Mucosa of descending colon (tissue), 3 donors: ENCODE measurements around the gene SLC35F2. TPM values are rescaled to one million over a fixed set of nuclear protein-coding genes. Genes with fewer than 3 reads are reported as not detected.
"Not testable (repeated sequence)": the region's sequence is repeated elsewhere in the genome, so short reads cannot be mapped to it uniquely, and the experiment has no call there.

ENCODE experiments used
- ATAC-seq: fragments of 200-7000 bp; cut with Tn5 transposase; one replicate; pipeline ENCODE4 v1.9.1; 2020; ENCODE audit warnings: mild to moderate bottlenecking, moderate library complexity
- DNase-seq, 3 donors: peaks; one replicate each; pipeline ENCODE4 v3.0.0-alpha.2; 2020
- H3K36me3 ChIP-seq: fragments of 200-600 bp; one replicate; pipeline ENCODE4 v1.8.0; 2021; ENCODE audit warnings: low read depth, mild to moderate bottlenecking
- H3K4me1 ChIP-seq: fragments of 200-600 bp; one replicate; pipeline ENCODE4 v1.8.0; 2021; ENCODE audit warnings: low read depth, mild to moderate bottlenecking
- H3K4me3 ChIP-seq: fragments of 200-600 bp; one replicate; pipeline ENCODE4 v1.8.0; 2021; ENCODE audit warnings: mild to moderate bottlenecking
- H3K9me3 ChIP-seq: fragments of 200-600 bp; one replicate; pipeline ENCODE4 v1.8.0; 2021; ENCODE audit warnings: mild to moderate bottlenecking
- intact Hi-C, 2 donors: fragments of 100-400 bp; cut with DNase I in 1 of 2; cut with micrococcal nuclease in 1 of 2; formaldehyde crosslinking; loops; one replicate each; pipeline versions ENCODE4 v1.11.0 to v1.11.1; 2022; cut with DNase I, micrococcal nuclease
- total RNA-seq, 3 donors: library from RNA; stranded (reverse); fragmentation: NEBNext Ultra II Directional in 2 of 3; extraction: Animal tissue kit (Norgen Biotek cat#: 25700) in 2 of 3; gene quantifications; one replicate each; pipeline versions ENCODE4 v1.2.1 to v1.2.4, GENCODE V29; 2021 to 2023
- TF ChIP-seq, protein P1 (sequence below): fragments of 200-600 bp; IDR thresholded peaks from one replicate; pipeline ENCODE4 v1.8.0; 2022; ENCODE audit warnings: antibody characterized with exemption, mild to moderate bottlenecking
- donor health status: DM: no; HTN: no; CAD: no; lungs with moderate emphysema.
- donor health status: DM: no; HTN: no; CAD: no.
- donor health status: DM: no; HTN: yes; CAD: no.

Gene SLC35F2
- total RNA-seq, 3 donors from 2014 or later, result 13.2 to 32.7 (median 31.6) TPM

DNA sequence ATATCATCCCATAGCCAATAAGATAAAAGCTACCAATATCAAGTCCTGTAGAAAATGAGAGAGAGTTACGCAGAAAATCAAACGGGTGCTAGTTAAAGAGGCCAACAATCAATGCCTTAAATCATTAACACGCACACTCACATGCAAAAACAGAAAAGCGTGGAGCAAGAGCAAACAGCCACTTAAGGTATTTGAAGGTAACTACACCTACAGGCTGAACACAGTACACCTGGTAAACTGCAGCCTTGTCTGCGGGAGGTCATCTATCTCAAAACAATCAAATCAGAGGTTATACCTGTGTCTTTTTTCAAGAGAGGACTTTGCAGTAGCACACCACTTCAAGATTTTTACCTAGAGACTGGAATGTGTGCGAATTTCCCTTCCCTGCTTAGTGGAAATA lies 23.6 kb downstream of the SLC35F2 start:
- DNase-seq (no peak), ATAC-seq (peak; percentile 55)
- Histone ChIP-seq H3K4me3 (no peak overlapping the region), H3K36me3 (no peaks in the 10 kb centered on the region), H3K9me3 (no peaks in the 10 kb centered on the region), H3K4me1 (peaks cover 12% of the 10 kb centered on the region)
- TF ChIP-seq, protein P1, sequence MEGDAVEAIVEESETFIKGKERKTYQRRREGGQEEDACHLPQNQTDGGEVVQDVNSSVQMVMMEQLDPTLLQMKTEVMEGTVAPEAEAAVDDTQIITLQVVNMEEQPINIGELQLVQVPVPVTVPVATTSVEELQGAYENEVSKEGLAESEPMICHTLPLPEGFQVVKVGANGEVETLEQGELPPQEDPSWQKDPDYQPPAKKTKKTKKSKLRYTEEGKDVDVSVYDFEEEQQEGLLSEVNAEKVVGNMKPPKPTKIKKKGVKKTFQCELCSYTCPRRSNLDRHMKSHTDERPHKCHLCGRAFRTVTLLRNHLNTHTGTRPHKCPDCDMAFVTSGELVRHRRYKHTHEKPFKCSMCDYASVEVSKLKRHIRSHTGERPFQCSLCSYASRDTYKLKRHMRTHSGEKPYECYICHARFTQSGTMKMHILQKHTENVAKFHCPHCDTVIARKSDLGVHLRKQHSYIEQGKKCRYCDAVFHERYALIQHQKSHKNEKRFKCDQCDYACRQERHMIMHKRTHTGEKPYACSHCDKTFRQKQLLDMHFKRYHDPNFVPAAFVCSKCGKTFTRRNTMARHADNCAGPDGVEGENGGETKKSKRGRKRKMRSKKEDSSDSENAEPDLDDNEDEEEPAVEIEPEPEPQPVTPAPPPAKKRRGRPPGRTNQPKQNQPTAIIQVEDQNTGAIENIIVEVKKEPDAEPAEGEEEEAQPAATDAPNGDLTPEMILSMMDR, result no peak
- intact Hi-C loops, result no loop called here

DNA sequence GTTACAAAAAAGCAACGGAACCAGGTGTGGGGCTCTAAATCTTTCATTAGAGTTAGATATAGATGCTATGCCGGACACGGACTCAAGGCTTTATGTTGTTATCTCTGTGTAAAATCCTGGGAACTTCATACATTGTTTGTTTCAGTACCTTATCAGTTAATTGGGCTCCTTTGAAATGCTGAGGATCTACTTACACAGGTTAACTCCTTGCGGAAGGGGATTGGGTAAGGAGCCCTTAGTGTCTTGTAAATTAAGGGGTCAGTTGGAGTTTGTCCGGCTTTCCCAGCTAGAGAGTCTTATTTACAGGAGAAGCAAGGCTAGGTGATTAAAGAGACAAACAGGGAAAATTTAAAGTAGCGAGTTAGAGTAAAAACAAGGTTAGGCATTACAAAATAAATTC lies 24.7 kb downstream of the SLC35F2 start:
- ATAC-seq, H3K9me3 ChIP-seq, intact Hi-C loops: not testable (repeated sequence)

DNA sequence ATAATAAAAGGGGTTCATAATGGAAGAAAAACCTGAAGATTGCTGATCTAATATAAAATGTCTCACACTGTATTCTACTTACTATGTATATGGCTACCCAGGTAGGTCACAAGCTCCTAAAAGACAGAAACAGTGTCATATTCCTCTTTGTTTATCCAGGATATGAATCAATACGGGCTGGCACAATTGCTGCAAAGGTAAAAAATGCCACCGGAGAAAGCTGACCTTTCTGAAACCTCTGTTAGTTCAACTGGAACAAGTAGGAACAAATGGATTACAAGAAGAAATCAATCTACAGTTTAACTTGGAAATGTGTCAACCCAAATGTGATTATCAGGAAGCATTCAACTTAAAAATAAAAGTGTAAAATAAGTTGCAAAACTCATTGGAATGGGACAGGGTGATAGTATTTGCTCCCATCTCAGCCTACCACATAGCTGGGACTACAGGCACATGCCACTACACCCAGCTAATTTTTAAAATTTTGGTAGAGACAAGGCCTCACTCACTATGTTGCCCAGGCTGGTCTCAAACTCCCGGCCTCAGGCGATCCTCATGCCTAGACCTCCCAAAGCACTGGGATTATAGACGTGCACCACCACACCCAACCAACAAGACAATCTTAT lies 27.6 kb downstream of the SLC35F2 start:
- intact Hi-C loops, result no loop called here
- TF ChIP-seq, protein P1, result no peak
- ATAC-seq, result peak; percentile 52
- H3K4me3 ChIP-seq, result no peak overlapping the region
- H3K36me3 ChIP-seq, result no peaks in the 10 kb centered on the region
- H3K9me3 ChIP-seq, result no peaks in the 10 kb centered on the region
- no peak for DNase-seq
- H3K4me1 ChIP-seq, result no peaks in the 10 kb centered on the region

More for the DNA sequence above, 24.7 kb downstream of the SLC35F2 start:
- not testable (repeated sequence) for H3K4me3 ChIP-seq, H3K4me1 ChIP-seq, H3K36me3 ChIP-seq, DNase-seq

DNA sequence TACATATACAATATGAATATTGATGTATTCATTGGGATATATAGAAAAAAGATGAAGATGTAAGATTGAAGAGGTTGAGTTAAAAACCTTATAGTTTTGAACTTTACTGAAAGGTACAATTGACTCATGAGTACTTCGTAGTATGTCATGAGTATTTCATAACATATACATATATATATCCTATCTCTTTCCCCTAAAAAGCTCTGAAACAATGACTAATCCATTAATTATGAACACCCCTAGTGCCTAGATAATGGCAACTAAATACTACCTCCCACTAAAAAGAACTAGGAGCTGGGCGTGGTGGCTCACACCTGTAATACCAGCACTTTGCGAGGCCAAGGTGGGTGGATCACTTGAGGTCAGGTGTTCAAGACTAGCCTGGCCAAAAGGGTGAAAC lies 31.5 kb downstream of the SLC35F2 start:
- Histone ChIP-seq H3K4me3 (no peak overlapping the region), H3K4me1 (peaks cover 2% of the 10 kb centered on the region), H3K36me3 (no peaks in the 10 kb centered on the region), H3K9me3 (no peaks in the 10 kb centered on the region)
- DNase-seq (no peak), ATAC-seq (no peak)
- TF ChIP-seq, protein P1, result no peak
- intact Hi-C loops, result no loop called here

DNA sequence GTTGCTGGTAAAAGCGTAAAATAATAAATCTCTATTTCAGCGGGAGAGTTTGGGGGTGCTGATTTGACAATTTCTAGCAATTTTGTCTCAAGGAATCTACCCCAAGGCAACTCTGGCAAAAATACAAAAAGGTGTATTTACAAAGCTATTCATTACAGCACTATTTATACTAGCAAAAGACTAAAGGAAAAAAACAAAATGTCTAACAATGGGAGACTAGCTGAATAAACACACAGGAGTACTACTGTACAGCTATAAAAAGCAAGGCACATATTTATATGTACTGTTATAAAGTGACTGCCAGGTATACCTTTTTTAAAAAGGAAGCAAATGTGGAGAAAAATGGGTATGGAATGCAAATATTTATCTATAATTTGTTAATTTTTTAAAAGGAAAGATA lies 32.7 kb downstream of the SLC35F2 start:
- ATAC-seq (no peak), DNase-seq (no peak)
- TF ChIP-seq, protein P1, result no peak
- Histone ChIP-seq H3K9me3 (no peaks in the 10 kb centered on the region), H3K4me3 (no peak overlapping the region), H3K36me3 (no peaks in the 10 kb centered on the region), H3K4me1 (peaks cover 2% of the 10 kb centered on the region)
- intact Hi-C loops, result no loop called here

DNA sequence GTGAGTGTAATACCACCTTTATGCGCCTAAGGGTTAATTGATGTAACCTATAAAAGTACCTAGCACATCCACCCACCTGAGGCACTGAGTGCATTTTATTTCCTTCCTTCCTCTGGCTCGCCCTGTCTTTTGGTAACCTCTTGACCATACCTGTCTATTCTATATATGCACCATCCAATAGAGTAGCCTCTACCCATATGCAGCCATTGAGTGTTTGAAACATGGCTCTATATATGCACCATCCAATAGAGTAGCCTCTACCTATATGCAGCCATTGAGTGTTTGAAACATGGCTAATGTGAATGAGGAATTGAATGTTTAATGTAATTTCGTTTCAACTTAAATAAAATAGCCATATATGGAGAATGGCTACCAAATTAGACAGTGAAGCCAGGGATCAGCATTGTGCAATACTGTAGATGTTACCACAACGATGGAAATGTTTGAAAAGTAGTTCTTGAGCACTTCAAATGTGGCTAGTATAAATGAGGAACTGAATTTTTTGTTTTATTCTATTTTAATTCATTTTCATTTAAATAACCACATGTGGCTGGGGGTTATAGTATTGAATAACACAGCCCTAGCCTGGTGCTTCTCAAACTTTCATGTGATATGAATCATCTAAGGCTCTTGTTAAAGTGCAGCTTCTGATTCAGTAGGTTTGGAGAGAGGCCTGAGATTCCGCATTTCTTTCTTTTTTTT lies 33.8 kb downstream of the SLC35F2 start:
- no peak for DNase-seq
- TF ChIP-seq, protein P1, result no peak
- H3K4me1 ChIP-seq, result peaks cover 2% of the 10 kb centered on the region
- no peak overlapping the region for H3K4me3 ChIP-seq
- H3K36me3 ChIP-seq, result no peaks in the 10 kb centered on the region
- intact Hi-C loops, result no loop called here
- H3K9me3 ChIP-seq, result no peaks in the 10 kb centered on the region
- ATAC-seq, result no peak
